PC-3 (cell line): Measurements from ENCODE around the gene IER5L.

Experiments used
- CTCF ChIP-seq: fragments of 300-600 bp; sonication (generic); conservative IDR thresholded peaks from 2 replicates; pipeline ENCODE4 v1.5.1; 2017; ENCODE audit warnings: antibody characterized with exemption, low read depth, mild to moderate bottlenecking, low read length
- EZH2phosphoT487 ChIP-seq: fragments of 300-600 bp; sonication (generic); IDR thresholded peaks from 2 replicates; pipeline ENCODE4 v1.6.1; 2018; ENCODE audit warnings: mild to moderate bottlenecking, antibody characterized with exemption, low read length, borderline replicate concordance

GRCh38 chr9:129223551-129224208 is 45.6 kb upstream of the IER5L start:
- no peak for TF ChIP-seq CTCF
- TF ChIP-seq EZH2phosphoT487: no peak
